AG09309 (cell line): ENCODE measurements around the gene KMT5B.

Experiments
- DNase-seq: peaks from one replicate; pipeline ENCODE4 v3.0.0-alpha.2; 2010; ENCODE audit warnings: low read depth
- H3K4me3 ChIP-seq: 2 replicates; pipeline ENCODE4 v1.5.1; 2011; ENCODE audit warnings: mild to moderate bottlenecking, low read depth, low read length, moderate library complexity; ENCODE audit not compliant: control insufficient read depth
- TF ChIP-seq, protein P1 (sequence below): IDR thresholded peaks from 2 replicates; pipeline ENCODE4 v1.5.1; 2011; ENCODE audit warnings: mild to moderate bottlenecking, low read depth, low read length, inconsistent platforms; ENCODE audit not compliant: insufficient read depth, control insufficient read depth; ENCODE audit errors: missing control alignments

Gene KMT5B

DNA sequence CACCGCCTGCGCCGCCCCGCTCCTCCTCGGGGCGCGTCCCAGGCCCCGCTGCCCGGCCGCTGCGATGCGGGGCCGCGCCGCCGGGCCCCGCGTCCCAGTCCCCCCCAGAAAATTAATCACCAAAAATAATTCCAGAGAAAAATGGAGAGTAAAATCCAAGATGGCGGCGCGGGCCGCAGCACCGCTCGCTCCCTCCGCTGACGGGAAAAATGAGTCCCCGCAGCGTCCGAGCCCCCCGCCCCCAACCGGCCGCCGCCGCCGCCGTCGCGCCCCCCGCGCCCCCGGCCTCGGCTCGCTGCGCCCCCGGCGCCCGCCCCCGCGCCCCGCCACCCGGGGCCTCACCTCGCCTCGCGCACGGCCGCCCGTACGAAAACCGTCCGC lies at the start of gene KMT5B:
Gene KMT5B, minus strand, starts transcription at position 162 of the 381 bp plus-strand sequence. CDS start 23,220 bp downstream, outside the sequence.
- no peak for DNase-seq
- peak within 1 kb of the TSS; percentile 59 for H3K4me3 ChIP-seq
- TF ChIP-seq, protein P1, sequence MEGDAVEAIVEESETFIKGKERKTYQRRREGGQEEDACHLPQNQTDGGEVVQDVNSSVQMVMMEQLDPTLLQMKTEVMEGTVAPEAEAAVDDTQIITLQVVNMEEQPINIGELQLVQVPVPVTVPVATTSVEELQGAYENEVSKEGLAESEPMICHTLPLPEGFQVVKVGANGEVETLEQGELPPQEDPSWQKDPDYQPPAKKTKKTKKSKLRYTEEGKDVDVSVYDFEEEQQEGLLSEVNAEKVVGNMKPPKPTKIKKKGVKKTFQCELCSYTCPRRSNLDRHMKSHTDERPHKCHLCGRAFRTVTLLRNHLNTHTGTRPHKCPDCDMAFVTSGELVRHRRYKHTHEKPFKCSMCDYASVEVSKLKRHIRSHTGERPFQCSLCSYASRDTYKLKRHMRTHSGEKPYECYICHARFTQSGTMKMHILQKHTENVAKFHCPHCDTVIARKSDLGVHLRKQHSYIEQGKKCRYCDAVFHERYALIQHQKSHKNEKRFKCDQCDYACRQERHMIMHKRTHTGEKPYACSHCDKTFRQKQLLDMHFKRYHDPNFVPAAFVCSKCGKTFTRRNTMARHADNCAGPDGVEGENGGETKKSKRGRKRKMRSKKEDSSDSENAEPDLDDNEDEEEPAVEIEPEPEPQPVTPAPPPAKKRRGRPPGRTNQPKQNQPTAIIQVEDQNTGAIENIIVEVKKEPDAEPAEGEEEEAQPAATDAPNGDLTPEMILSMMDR = no peak

DNA sequence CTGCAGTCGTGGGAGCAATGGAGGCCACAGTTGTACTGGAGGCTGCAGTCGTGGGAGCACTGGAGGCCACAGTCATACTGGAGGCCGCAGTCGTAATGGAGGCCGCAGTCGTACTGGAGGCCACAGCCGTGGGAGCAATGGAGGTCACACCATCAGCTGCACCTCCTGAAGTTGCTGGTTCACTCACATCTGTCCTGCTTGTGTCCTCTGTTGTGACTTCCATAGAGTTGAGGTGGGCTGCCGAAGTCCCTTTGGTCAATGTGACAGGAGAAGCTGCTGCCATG lies 49.4 kb upstream of the KMT5B start:
- DNase-seq = no peak
- TF ChIP-seq, protein P1 = no peak

DNA sequence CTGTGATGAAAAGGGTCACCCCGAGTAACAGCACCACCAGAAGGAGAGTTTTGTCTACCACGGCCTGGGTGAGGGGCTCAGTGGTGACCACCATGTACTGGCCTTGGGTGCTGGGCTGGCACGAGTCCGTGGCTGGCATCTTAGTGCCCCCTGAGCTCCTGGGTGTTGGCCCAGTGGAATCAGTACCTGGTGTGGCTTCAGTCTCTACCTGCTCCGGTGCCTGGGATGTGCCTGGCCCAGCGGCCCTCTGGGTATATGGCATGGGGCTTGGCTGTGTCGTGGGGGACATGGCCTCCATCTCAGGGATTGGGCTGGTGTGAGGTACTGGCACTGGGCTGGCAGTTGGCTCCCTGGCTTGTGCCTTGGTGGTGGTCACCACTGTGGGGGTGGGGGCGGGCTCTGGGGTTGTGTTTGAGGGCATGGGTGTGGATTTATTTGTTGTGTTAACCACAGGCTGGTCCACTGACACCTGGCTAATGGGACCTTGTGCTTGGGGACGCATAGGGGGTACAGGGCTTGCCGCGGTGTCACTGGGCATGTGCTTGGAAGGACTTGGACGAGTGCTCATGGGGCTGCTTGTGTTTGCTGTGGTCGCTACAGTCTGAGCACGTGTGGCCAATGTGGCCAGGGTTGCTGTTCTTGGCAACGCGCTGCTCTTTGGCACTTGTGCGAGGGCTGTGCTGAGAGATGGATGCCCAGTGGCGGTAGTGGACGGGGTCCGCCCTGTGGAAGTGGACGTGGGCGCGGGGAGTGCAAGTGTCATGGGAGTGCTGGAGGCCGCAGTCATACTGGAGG lies 48.9 kb upstream of the KMT5B start:
- no peak overlapping the region for H3K4me3 ChIP-seq
- no peak for DNase-seq
- TF ChIP-seq, protein P1 = no peak

More for the DNA sequence above, 49.4 kb upstream of the KMT5B start:
- H3K4me3 ChIP-seq = no peak overlapping the region

DNA sequence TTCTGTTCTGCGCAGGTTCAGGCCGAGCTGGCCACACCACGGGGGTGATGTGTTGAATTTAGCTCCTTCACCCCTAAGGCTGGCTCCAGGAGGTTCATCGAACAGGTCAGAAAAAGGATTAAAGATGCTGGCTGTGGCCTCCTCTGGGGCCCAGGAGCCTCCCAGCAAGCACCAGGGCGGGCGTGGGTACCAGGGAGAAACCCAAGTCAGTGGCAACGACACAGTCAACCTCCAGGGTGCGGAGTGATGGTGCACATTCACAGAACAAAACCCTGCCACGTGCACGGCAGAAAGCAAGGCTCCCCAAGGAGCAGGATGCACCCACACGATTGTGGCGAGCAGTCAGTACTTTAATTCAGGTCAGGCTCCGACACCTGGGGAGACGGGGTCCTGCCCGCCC lies 47.9 kb upstream of the KMT5B start:
- TF ChIP-seq, protein P1 = no peak
- H3K4me3 ChIP-seq = no peak overlapping the region
- DNase-seq = no peak

DNA sequence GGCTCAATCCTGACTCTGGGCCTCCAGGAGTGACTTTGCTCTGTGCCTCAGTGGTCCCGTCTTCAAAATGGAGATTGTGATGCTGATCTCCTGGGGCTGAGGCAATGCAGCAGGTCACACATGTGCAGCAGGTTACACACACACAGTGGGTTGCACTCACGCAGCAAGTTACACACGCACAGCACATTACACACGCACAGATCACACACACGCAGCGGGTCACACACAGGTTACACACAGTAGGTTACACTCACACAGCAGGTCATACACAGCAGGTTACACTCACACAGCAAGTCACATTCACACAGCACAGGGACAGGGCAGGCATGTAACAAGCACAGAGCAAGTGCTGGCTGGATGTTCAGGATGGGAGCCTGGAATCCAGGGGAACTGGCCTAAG lies 47.4 kb upstream of the KMT5B start:
- TF ChIP-seq, protein P1 = no peak
- no peak overlapping the region for H3K4me3 ChIP-seq
- DNase-seq = no peak

DNA sequence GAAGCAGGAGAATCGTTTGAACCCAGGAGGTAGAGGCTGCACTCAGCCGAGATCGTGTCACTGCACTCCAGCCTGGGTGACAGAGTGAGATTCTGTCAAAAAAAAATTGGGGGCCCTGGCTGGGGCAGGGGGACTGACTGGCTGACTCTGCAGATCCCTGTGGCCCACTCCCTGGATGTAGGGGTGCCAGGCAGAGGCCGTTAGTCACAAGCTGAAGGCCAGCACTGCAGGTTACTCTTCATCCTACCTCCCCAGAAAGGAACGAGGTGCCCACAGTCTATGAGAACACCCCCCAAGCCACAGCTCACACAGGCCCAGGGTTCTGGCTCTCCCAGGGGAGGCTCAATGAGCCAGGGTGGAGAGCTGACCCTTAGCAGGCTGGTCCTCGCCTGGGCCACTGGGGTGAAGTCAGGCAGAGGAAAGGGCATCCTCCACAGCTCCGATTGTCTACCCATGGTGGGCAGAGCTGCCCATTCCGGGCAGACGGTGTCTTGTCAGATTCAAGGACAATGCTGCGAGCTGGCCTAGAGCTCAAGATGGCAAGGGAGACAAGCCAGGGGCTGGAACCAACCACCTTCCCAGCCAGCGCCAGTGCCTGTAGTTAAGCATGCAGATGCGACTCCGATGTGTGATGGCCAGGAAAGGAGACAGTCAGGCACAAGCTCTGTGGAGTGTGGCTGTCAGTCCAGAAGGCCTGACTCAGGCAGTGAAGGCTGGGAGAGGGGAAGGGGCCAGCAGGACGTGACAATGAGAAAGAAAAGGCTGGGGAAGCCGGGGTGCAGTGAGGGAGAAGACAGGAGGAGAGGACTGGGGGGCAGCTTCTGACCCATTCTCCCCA lies 46.2 kb upstream of the KMT5B start:
- TF ChIP-seq, protein P1 = no peak
- DNase-seq = no peak
- no peak overlapping the region for H3K4me3 ChIP-seq
